IMR-90 (cell line): ENCODE data around the gene TBC1D22A. TPM values are rescaled to one million over a fixed set of nuclear protein-coding genes. Genes with fewer than 3 reads are reported as not detected.

Experiments used
- ATAC-seq: fragments of 200-7000 bp; cut with Tn5 transposase; 2 replicates; pipeline ENCODE4 v1.9.1; 2020; ENCODE audit warnings: low read depth, mild to moderate bottlenecking, moderate library complexity
- BruUV-seq: library from RNA; stranded (reverse); fragments of 400-500 nt; replicated peaks from 2 replicates; lab custom pipeline; 2021; lab: Mats Ljungman, UMichigan
- CTCF ChIA-PET: fragments of 300-600 bp; formaldehyde crosslinking; extraction: SDS; loops from one replicate; lab custom pipeline; 2021; ENCODE audit warnings: antibody characterized with exemption; lab: Yijun Ruan, JAX
- POLR2A ChIA-PET: fragments of 300-600 bp; sonication (Branson Sonifier 250); formaldehyde crosslinking; loops from one replicate; lab custom pipeline; 2022; ENCODE audit warnings: antibody characterized with exemption; ENCODE audit not compliant: unreplicated experiment; lab: Charles Lee
- DNase-seq: peaks from one replicate; pipeline ENCODE4 v3.0.0; 2013
- H2AFZ ChIP-seq: replicated peaks from 2 replicates; pipeline ENCODE3; 2013; ENCODE audit warnings: low read length, mild to moderate bottlenecking; ENCODE audit not compliant: poor library complexity
- H2AK5ac ChIP-seq: 2 replicates; pipeline ENCODE4 v1.6.1; 2013; ENCODE audit warnings: low read depth, low read length, inconsistent platforms
- H2AK9ac ChIP-seq: replicated peaks from 2 replicates; pipeline ENCODE3; 2013; ENCODE audit warnings: mild to moderate bottlenecking, low read depth, low read length, moderate library complexity; ENCODE audit not compliant: poor library complexity
- H2BK120ac ChIP-seq: 2 replicates; pipeline ENCODE4 v1.6.1; 2013; ENCODE audit warnings: low read depth, low read length, inconsistent platforms
- H2BK15ac ChIP-seq: 3 replicates; pipeline ENCODE4 v1.6.1; 2013; ENCODE audit warnings: low read depth, low read length, inconsistent platforms
- H2BK20ac ChIP-seq: 2 replicates; pipeline ENCODE4 v1.6.1; 2013; ENCODE audit warnings: low read depth, mild to moderate bottlenecking, inconsistent platforms, low read length, moderate library complexity
- H2BK5ac ChIP-seq: 2 replicates; pipeline ENCODE4 v1.6.1; 2013; ENCODE audit warnings: mild to moderate bottlenecking, low read depth, low read length, inconsistent platforms; ENCODE audit not compliant: poor library complexity, severe bottlenecking
- H3K14ac ChIP-seq: replicated peaks from 2 replicates; pipeline ENCODE4 v1.6.1; 2013; ENCODE audit warnings: low read depth, low read length, inconsistent platforms
- H3K18ac ChIP-seq: 2 replicates; pipeline ENCODE4 v1.6.1; 2013; ENCODE audit warnings: low read depth, low read length, control low read depth
- H3K23ac ChIP-seq: 2 replicates; pipeline ENCODE4 v1.6.1; 2013; ENCODE audit warnings: low read depth, low read length, inconsistent platforms
- H3K27ac ChIP-seq: 2 replicates; pipeline ENCODE4 v1.5.1; 2013; ENCODE audit warnings: mild to moderate bottlenecking, control low read depth, low read length; ENCODE audit not compliant: insufficient read depth
- H3K27me3 ChIP-seq: 2 replicates; pipeline ENCODE4 v1.6.1; 2013; ENCODE audit warnings: low read length; ENCODE audit not compliant: control insufficient read depth, insufficient read depth
- H3K36me3 ChIP-seq: 2 replicates; pipeline ENCODE4 v1.6.1; 2013; ENCODE audit warnings: low read length, mixed read lengths; ENCODE audit not compliant: control insufficient read depth, insufficient read depth
- H3K4ac ChIP-seq: 2 replicates; pipeline ENCODE4 v1.6.1; 2013; ENCODE audit warnings: low read depth, low read length, inconsistent platforms
- H3K4me1 ChIP-seq: 2 replicates; pipeline ENCODE4 v1.6.1; 2013; ENCODE audit warnings: low read length, mixed read lengths; ENCODE audit not compliant: control insufficient read depth, insufficient read depth
- H3K4me2 ChIP-seq: 2 replicates; pipeline ENCODE4 v1.6.1; 2013; ENCODE audit warnings: low read depth, mild to moderate bottlenecking, control low read depth, low read length, moderate library complexity
- H3K4me3 ChIP-seq: 2 replicates; pipeline ENCODE4 v1.5.1; 2013; ENCODE audit warnings: low read depth, mild to moderate bottlenecking, control low read depth, low read length, moderate library complexity; ENCODE audit not compliant: insufficient read depth
- H3K56ac ChIP-seq: 2 replicates; pipeline ENCODE4 v1.6.1; 2013; ENCODE audit warnings: low read length, inconsistent platforms; ENCODE audit not compliant: insufficient read depth; ENCODE audit errors: extremely low read depth
- H3K79me1 ChIP-seq, 2 experiments: 2 replicates each; pipeline ENCODE4 v1.6.1; 2013; ENCODE audit warnings: low read length in 2 of 2, inconsistent platforms in 1 of 2, low read depth in 1 of 2
- H3K9ac ChIP-seq: 2 replicates; pipeline ENCODE4 v1.6.1; 2013; ENCODE audit warnings: low read depth, low read length, control low read depth
- H3K9me1 ChIP-seq: 2 replicates; pipeline ENCODE4 v1.6.1; 2013; ENCODE audit warnings: low read length, inconsistent platforms; ENCODE audit not compliant: insufficient read depth
- H3K9me3 ChIP-seq: 2 replicates; pipeline ENCODE4 v1.6.1; 2013; ENCODE audit warnings: low read length; ENCODE audit not compliant: control insufficient read depth, insufficient read depth
- H4K20me1 ChIP-seq: 2 replicates; pipeline ENCODE4 v1.6.1; 2013; ENCODE audit warnings: low read length, inconsistent platforms; ENCODE audit not compliant: insufficient read depth
- H4K5ac ChIP-seq: 2 replicates; pipeline ENCODE4 v1.6.1; 2013; ENCODE audit warnings: mild to moderate bottlenecking, low read depth, low read length, control low read depth
- H4K8ac ChIP-seq, 2 experiments: 2 replicates each; pipeline ENCODE4 v1.6.1; 2013; ENCODE audit warnings: low read depth in 2 of 2, low read length in 2 of 2, control low read depth in 1 of 2, inconsistent platforms in 1 of 2
- H4K91ac ChIP-seq: 2 replicates; pipeline ENCODE4 v1.6.1; 2013; ENCODE audit warnings: low read depth, low read length, inconsistent platforms; ENCODE audit not compliant: insufficient read depth
- BHLHE40 ChIP-seq: fragments of 150-350 bp; IDR thresholded peaks from 2 replicates; pipeline ENCODE4 v1.6.1; 2016; ENCODE audit warnings: mild to moderate bottlenecking, low read depth, low read length
- CEBPB ChIP-seq: IDR thresholded peaks from 2 replicates; pipeline ENCODE4 v1.6.1; 2012; ENCODE audit warnings: low read depth, low read length, improper control_type of control experiment
- CTCF ChIP-seq: conservative IDR thresholded peaks from 2 replicates; pipeline ENCODE4 v1.5.1; 2012; ENCODE audit warnings: mild to moderate bottlenecking, low read depth, low read length, improper control_type of control experiment
- FOS ChIP-seq: fragments of 150-350 bp; IDR thresholded peaks from 2 replicates; pipeline ENCODE4 v1.6.1; 2016; ENCODE audit warnings: low read depth, low read length
- MAZ ChIP-seq: IDR thresholded peaks from 2 replicates; pipeline ENCODE4 v1.6.1; 2012; ENCODE audit warnings: low read depth, mild to moderate bottlenecking, low read length, improper control_type of control experiment, moderate library complexity, borderline replicate concordance
- NFE2L2 ChIP-seq: fragments of 150-350 bp; IDR thresholded peaks from 2 replicates; pipeline ENCODE4 v1.6.1; 2016; ENCODE audit warnings: low read depth, mild to moderate bottlenecking, low read length
- RCOR1 ChIP-seq: IDR thresholded peaks from 2 replicates; pipeline ENCODE4 v1.6.1; 2012; ENCODE audit warnings: mild to moderate bottlenecking, low read length, improper control_type of control experiment; ENCODE audit not compliant: insufficient replicate concordance
- WGBS, 2 experiments: methylation state at CpG; one replicate each; pipeline versions ENCODE4 v1.1.5 to v1.1.7; 2013; ENCODE audit warnings: missing lambda C conversion rate in 2 of 2; ENCODE audit not compliant: insufficient read length in 1 of 2; ENCODE audit errors: extremely low coverage in 2 of 2; 5-methylcytosine and 5-hydroxymethylcytosine counted together
- dilution Hi-C: fragments of 300-500 bp; cut with HindIII; formaldehyde crosslinking; loops from one replicate; pipeline ENCODE4 v1.14.3; 2018; ENCODE audit warnings: low sequenced_read_pairs; ENCODE audit not compliant: unreplicated experiment
- in situ Hi-C: fragments of 300-500 bp; cut with MboI; formaldehyde crosslinking; loops from 3 replicates; pipeline ENCODE4 v1.14.3; 2019; ENCODE audit warnings: low sequenced_read_pairs, inconsistent platforms, mixed read lengths
- intact Hi-C: fragments of 100-400 bp; cut with micrococcal nuclease; formaldehyde crosslinking; loops from 2 replicates; pipeline ENCODE4 v1.10.0; 2022
- polyA plus RNA-seq, 3 experiments: library from polyadenylated mRNA; depleted of rRNA; stranded (reverse); fragments of >200 nt; gene quantifications; 2 replicates each; pipeline ENCODE4 v1.2.3, GENCODE V29; 2012; ENCODE audit warnings: low replicate concordance in 1 of 3
- total RNA-seq: library from RNA; depleted of rRNA; stranded (reverse); fragments of >200 nt; gene quantifications from 2 replicates; pipeline ENCODE4 v1.2.3, GENCODE V29; 2012

TBC1D22A gene
- total and polyA plus RNA-seq, 2 of the 4 experiments (the other 2 are of a cell fraction): 9.0 to 16.7 TPM

GRCh38 chr22:46883092-46883910 lies 120.9 kb downstream of the TBC1D22A start:
- Histone ChIP-seq H3K9ac (no peak overlapping the region), H3K56ac (no peak overlapping the region), H2AFZ (no peak overlapping the region), H4K20me1 (peaks cover 29% of the 10 kb centered on the region), H3K4me1 (no peaks in the 10 kb centered on the region; the same call in 1 of the 2 replicates), H3K4ac (no peak overlapping the region), H3K18ac (no peak overlapping the region), H2AK5ac (no peak overlapping the region), H2BK5ac (no peak overlapping the region), H3K36me3 (peaks cover 4% of the 10 kb centered on the region), H4K8ac (no peak overlapping the region), H2BK20ac (no peak overlapping the region), H3K9me3 (no peaks in the 10 kb centered on the region), H3K9me1 (peaks cover 14% of the 10 kb centered on the region; the same call in 1 of the 2 replicates), H3K4me2 (no peak overlapping the region), H4K5ac (no peak overlapping the region), H3K79me1 (peaks cover 10 to 41% of the 10 kb centered on the region in 2 experiments), H3K27ac (no peak overlapping the region), H3K14ac (no peak overlapping the region), H3K27me3 (no peaks in the 10 kb centered on the region), H2BK15ac (no peak overlapping the region), H3K23ac (no peak overlapping the region; the same call in 1 of the 2 replicates), H4K91ac (no peak overlapping the region), H3K4me3 (no peak overlapping the region), H2BK120ac (no peak overlapping the region), H2AK9ac (peak overlapping the region; percentile 33)
- intact Hi-C loops (no loop called here), dilution Hi-C loops (no loop called here), in situ Hi-C loops (no loop called here)
- no TSS peak for BruUV-seq
- POLR2A ChIA-PET: no interaction called here
- DNase-seq (no peak), ATAC-seq (no peak)
- 70% methylated on average over 2 of the region's 12 CpGs; no CpG with 5 or more reads in 1 of the 2 experiments for WGBS, 2 experiments
- CTCF ChIA-PET: no interaction called here
- no peak for TF ChIP-seq CTCF
- no peak for TF ChIP-seq MAZ
- no peak for TF ChIP-seq BHLHE40
- TF ChIP-seq FOS: no peak
- no peak for TF ChIP-seq RCOR1
- no peak for TF ChIP-seq CEBPB
- no peak for TF ChIP-seq NFE2L2
